Mononuclear cell (primary cell): Measurements from ENCODE around the gene ASCC2. TPM values are rescaled to one million over a fixed set of nuclear protein-coding genes. Genes with fewer than 3 reads are reported as not detected.

Source experiments
- H3K27me3 ChIP-seq: 2 replicates; pipeline ENCODE4 v1.6.0; 2011; ENCODE audit warnings: low read length, control low read depth; ENCODE audit not compliant: insufficient read depth
- H3K4me1 ChIP-seq: 2 replicates; pipeline ENCODE4 v1.5.1; 2011; ENCODE audit warnings: mild to moderate bottlenecking, low read length, control low read depth; ENCODE audit not compliant: insufficient read depth
- H3K4me3 ChIP-seq: 2 replicates; pipeline ENCODE4 v1.5.1; 2011; ENCODE audit warnings: mild to moderate bottlenecking, low read length, moderate library complexity
- H3K9me3 ChIP-seq: 2 replicates; pipeline ENCODE4 v1.5.1; 2011; ENCODE audit warnings: low read depth, mild to moderate bottlenecking, control low read depth, low read length
- total RNA-seq: library from RNA; depleted of rRNA; stranded (reverse); fragments of >200 nt; gene quantifications from one replicate; pipeline ENCODE4 v1.2.3, GENCODE V29; 2012

The ASCC2 gene
- total RNA-seq, 1 donor: 33.2 TPM

GRCh38 chr22:29795663-29796062 is 42.4 kb downstream of the ASCC2 start:
- H3K4me3 ChIP-seq: no peak overlapping the region
- no peaks in the 10 kb centered on the region for H3K9me3 ChIP-seq
- no peaks in the 10 kb centered on the region for H3K27me3 ChIP-seq
- peaks cover 37% of the 10 kb centered on the region for H3K4me1 ChIP-seq

GRCh38 chr22:29793396-29793795 is 44.7 kb downstream of the ASCC2 start:
- no peak overlapping the region for H3K4me3 ChIP-seq
- H3K9me3 ChIP-seq: no peaks in the 10 kb centered on the region
- peaks cover 17% of the 10 kb centered on the region for H3K4me1 ChIP-seq
- H3K27me3 ChIP-seq: no peaks in the 10 kb centered on the region

GRCh38 chr22:29790061-29790460 is 48.0 kb downstream of the ASCC2 start:
- no peaks in the 10 kb centered on the region for H3K9me3 ChIP-seq
- no peaks in the 10 kb centered on the region for H3K27me3 ChIP-seq
- no peak overlapping the region for H3K4me3 ChIP-seq
- H3K4me1 ChIP-seq: no peaks in the 10 kb centered on the region

GRCh38 chr22:29788339-29789279 is 49.5 kb downstream of the ASCC2 start:
- Histone ChIP-seq H3K27me3 (no peaks in the 10 kb centered on the region), H3K9me3 (no peaks in the 10 kb centered on the region), H3K4me1 (no peaks in the 10 kb centered on the region), H3K4me3 (no peak overlapping the region)

GRCh38 chr22:29787371-29787980 is 50.6 kb downstream of the ASCC2 start:
- Histone ChIP-seq H3K4me3 (no peak overlapping the region), H3K9me3 (no peaks in the 10 kb centered on the region), H3K4me1 (no peaks in the 10 kb centered on the region), H3K27me3 (no peaks in the 10 kb centered on the region)

- Histone ChIP-seq H3K9me3 (no peaks in the 10 kb centered on the region), H3K27me3 (no peaks in the 10 kb centered on the region), H3K4me3 (no peak overlapping the region), H3K4me1 (no peaks in the 10 kb centered on the region)
Observed at GRCh38 chr22:29786031-29786430, 52.0 kb downstream of the ASCC2 start.

GRCh38 chr22:29784451-29785361 is 53.4 kb downstream of the ASCC2 start:
- Histone ChIP-seq H3K9me3 (no peaks in the 10 kb centered on the region), H3K27me3 (no peaks in the 10 kb centered on the region), H3K4me3 (no peak overlapping the region), H3K4me1 (no peaks in the 10 kb centered on the region)

- H3K27me3 ChIP-seq: no peaks in the 10 kb centered on the region
- no peak overlapping the region for H3K4me3 ChIP-seq
- no peaks in the 10 kb centered on the region for H3K9me3 ChIP-seq
- H3K4me1 ChIP-seq: no peaks in the 10 kb centered on the region
Observed at GRCh38 chr22:29782061-29782845, 55.8 kb downstream of the ASCC2 start.

GRCh38 chr22:29780748-29781676 is 57.1 kb downstream of the ASCC2 start:
- no peaks in the 10 kb centered on the region for H3K4me1 ChIP-seq
- no peaks in the 10 kb centered on the region for H3K27me3 ChIP-seq
- no peak overlapping the region for H3K4me3 ChIP-seq
- no peaks in the 10 kb centered on the region for H3K9me3 ChIP-seq

GRCh38 chr22:29780220-29780619 is 57.9 kb downstream of the ASCC2 start:
- Histone ChIP-seq H3K4me1 (no peaks in the 10 kb centered on the region), H3K9me3 (no peaks in the 10 kb centered on the region), H3K27me3 (no peaks in the 10 kb centered on the region), H3K4me3 (no peak overlapping the region)

- no peaks in the 10 kb centered on the region for H3K27me3 ChIP-seq
- peaks cover 7% of the 10 kb centered on the region for H3K4me1 ChIP-seq
- H3K4me3 ChIP-seq: no peak overlapping the region
- no peaks in the 10 kb centered on the region for H3K9me3 ChIP-seq
Observed at GRCh38 chr22:29773233-29773632, 64.8 kb downstream of the ASCC2 start.

- Histone ChIP-seq H3K9me3 (no peaks in the 10 kb centered on the region), H3K27me3 (no peaks in the 10 kb centered on the region), H3K4me3 (no peak overlapping the region), H3K4me1 (peaks cover 14% of the 10 kb centered on the region)
Observed at GRCh38 chr22:29772170-29772641, 65.9 kb downstream of the ASCC2 start.

- H3K9me3 ChIP-seq: no peaks in the 10 kb centered on the region
- H3K4me1 ChIP-seq: peaks cover 25% of the 10 kb centered on the region
- no peak overlapping the region for H3K4me3 ChIP-seq
- H3K27me3 ChIP-seq: no peaks in the 10 kb centered on the region
Observed at GRCh38 chr22:29769723-29770321, 68.3 kb downstream of the ASCC2 start.
